Endothelial cell (in vitro differentiated cells): ENCODE measurements around the gene FNDC5. TPM values are rescaled to one million over a fixed set of nuclear protein-coding genes. Genes with fewer than 3 reads are reported as not detected.
"Not testable (repeated sequence)": the region's sequence is repeated elsewhere in the genome, so short reads cannot be mapped to it uniquely, and the experiment has no call there.

Source experiments
- DNase-seq: peaks from one replicate; pipeline ENCODE4 v3.0.0; 2021; ENCODE audit warnings: low spot score
- H3K27ac Mint-ChIP-seq: one replicate; pipeline ENCODE4 v1.8.0; 2021; ENCODE audit warnings: mixed read lengths, inconsistent platforms; ENCODE audit not compliant: unreplicated experiment
- H3K27me3 Mint-ChIP-seq: one replicate; pipeline ENCODE4 v1.8.0; 2021; ENCODE audit warnings: mild to moderate bottlenecking, moderate library complexity, mixed read lengths, inconsistent platforms; ENCODE audit not compliant: unreplicated experiment
- H3K36me3 Mint-ChIP-seq: one replicate; pipeline ENCODE4 v1.8.0; 2021; ENCODE audit warnings: mild to moderate bottlenecking, low read depth, mixed read lengths, inconsistent platforms; ENCODE audit not compliant: unreplicated experiment
- H3K4me1 Mint-ChIP-seq: one replicate; pipeline ENCODE4 v1.8.0; 2021; ENCODE audit warnings: mild to moderate bottlenecking, mixed read lengths, inconsistent platforms; ENCODE audit not compliant: unreplicated experiment
- H3K4me3 Mint-ChIP-seq: one replicate; pipeline ENCODE4 v1.8.0; 2021; ENCODE audit warnings: mild to moderate bottlenecking, mixed read lengths, inconsistent platforms; ENCODE audit not compliant: unreplicated experiment
- H3K9me3 Mint-ChIP-seq: one replicate; pipeline ENCODE4 v1.8.0; 2021; ENCODE audit warnings: mixed read lengths, inconsistent platforms; ENCODE audit not compliant: unreplicated experiment
- total RNA-seq: library from RNA; stranded (reverse); fragmentation: NEBNext Ultra II Directional; extraction: Animal tissue kit (Norgen Biotek cat#: 25700); gene quantifications from one replicate; pipeline ENCODE4 v1.2.1, GENCODE V29; 2021; ENCODE audit not compliant: unreplicated experiment
- TF ChIP-seq, protein P1 (sequence below): fragments of 200-600 bp; sonication (generic); IDR thresholded peaks from one replicate; pipeline ENCODE4 v1.5.0; 2021; ENCODE audit warnings: antibody characterized with exemption; ENCODE audit not compliant: unreplicated experiment

The FNDC5 gene
- total RNA-seq, 1 donor from 2014 or later, result 5.5 TPM

DNA sequence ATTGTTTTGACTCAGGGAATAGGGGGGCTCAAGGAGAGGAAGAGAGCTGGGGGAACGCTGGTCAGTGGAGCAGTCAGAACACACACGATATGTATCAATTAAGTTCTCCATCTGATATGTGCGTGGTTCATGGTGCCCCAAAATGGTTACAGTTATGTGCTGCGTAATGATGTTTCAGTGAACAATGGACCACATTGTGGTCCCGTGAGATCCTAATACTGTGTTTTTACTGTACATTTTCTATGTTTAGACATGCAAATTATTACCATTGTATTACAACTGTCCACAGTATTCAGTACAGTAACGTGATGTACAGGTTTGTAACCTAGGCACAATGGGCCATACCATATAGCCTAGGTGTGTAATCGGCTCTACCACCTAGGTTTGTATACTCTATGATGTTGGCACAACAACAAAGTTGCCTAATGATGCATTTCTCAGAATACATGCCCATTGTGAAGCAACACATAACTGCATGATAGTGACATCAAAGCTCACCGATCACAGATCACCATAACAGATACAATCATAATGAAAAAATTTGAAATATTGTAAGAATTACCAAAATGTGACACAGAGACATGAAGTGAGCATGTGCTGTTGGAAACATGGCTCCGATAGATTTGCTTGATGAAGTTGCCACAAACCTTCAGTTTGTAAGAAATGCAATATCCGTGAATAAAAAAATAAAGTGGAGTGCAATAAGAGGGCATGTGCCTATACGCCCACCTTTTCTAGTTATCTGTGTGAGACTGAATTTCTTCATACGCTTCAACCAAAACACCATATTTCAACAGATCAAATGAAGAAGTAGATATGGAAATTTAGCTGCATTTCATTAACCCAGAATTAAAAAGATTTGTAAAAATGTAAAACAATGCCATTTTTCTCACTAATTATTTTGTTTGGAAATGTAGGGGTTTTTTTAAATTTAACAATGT lies 45.3 kb upstream of the FNDC5 start:
- no peak overlapping the region for H3K4me3 Mint-ChIP-seq
- no peaks in the 10 kb centered on the region for H3K4me1 Mint-ChIP-seq
- H3K27me3 Mint-ChIP-seq, result no peaks in the 10 kb centered on the region
- no peak overlapping the region for H3K27ac Mint-ChIP-seq
- no peaks in the 10 kb centered on the region for H3K9me3 Mint-ChIP-seq
- TF ChIP-seq, protein P1, sequence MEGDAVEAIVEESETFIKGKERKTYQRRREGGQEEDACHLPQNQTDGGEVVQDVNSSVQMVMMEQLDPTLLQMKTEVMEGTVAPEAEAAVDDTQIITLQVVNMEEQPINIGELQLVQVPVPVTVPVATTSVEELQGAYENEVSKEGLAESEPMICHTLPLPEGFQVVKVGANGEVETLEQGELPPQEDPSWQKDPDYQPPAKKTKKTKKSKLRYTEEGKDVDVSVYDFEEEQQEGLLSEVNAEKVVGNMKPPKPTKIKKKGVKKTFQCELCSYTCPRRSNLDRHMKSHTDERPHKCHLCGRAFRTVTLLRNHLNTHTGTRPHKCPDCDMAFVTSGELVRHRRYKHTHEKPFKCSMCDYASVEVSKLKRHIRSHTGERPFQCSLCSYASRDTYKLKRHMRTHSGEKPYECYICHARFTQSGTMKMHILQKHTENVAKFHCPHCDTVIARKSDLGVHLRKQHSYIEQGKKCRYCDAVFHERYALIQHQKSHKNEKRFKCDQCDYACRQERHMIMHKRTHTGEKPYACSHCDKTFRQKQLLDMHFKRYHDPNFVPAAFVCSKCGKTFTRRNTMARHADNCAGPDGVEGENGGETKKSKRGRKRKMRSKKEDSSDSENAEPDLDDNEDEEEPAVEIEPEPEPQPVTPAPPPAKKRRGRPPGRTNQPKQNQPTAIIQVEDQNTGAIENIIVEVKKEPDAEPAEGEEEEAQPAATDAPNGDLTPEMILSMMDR, result no peak
- no peaks in the 10 kb centered on the region for H3K36me3 Mint-ChIP-seq
- DNase-seq, result no peak

GRCh38 chr1:32910319-32910718 lies 39.6 kb upstream of the FNDC5 start:
- no peak overlapping the region for H3K4me3 Mint-ChIP-seq

DNA sequence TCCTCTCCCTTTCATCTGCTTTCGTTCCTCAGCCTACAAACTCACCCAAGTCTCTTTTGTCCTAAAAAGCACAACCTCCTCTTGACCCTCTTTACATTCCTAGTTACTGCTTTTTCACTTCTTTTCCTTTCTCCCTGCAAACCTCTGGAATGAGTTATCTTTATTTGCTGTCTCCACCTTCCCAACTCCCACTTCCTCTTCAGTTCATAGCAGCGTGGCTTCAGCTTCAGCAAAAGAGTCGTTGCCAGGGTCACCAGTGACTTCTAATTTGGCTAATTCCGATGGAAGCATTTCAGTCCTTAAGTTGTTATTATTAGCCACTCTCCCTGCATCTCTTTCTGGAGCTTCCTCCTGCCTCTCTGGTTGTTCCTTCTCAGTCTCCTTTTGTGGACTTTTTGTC lies 36.7 kb upstream of the FNDC5 start:
- Mint-ChIP-seq H3K27ac (no peak overlapping the region), H3K4me3 (no peak overlapping the region), H3K9me3 (no peaks in the 10 kb centered on the region), H3K4me1 (no peaks in the 10 kb centered on the region), H3K36me3 (no peaks in the 10 kb centered on the region), H3K27me3 (peaks cover 1% of the 10 kb centered on the region)
- DNase-seq, result no peak
- TF ChIP-seq, protein P1, result no peak

More at GRCh38 chr1:32910319-32910718, 39.6 kb upstream of the FNDC5 start:
- Mint-ChIP-seq H3K27ac (no peak overlapping the region), H3K4me1 (no peaks in the 10 kb centered on the region), H3K9me3 (no peaks in the 10 kb centered on the region), H3K27me3 (peaks cover 1% of the 10 kb centered on the region), H3K36me3 (no peaks in the 10 kb centered on the region)
- no peak for DNase-seq
- TF ChIP-seq, protein P1, result no peak

DNA sequence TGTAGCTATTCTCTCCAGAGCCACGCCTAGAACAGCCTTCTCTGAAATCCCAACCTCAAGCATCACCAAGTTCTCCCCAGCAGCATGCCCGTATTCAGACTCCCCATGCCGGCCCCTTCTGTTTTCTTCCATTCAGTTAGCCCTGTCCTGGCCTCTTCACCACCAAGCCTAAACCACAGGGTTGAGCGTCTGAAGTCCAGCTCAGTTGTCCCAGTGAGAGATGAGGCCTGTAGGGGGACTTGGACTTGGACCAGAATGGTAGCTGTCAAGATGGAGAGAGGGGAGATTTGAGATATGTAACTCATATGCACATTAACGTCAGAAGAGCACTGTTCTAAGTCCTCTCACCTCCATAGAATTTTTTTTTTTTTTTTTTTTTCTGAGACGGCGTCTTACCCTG lies 35.9 kb upstream of the FNDC5 start:
- no peak for DNase-seq
- TF ChIP-seq, protein P1, result no peak
- Mint-ChIP-seq H3K9me3 (no peaks in the 10 kb centered on the region), H3K4me1 (peaks cover 1% of the 10 kb centered on the region), H3K27me3 (peaks cover 4% of the 10 kb centered on the region), H3K27ac (no peak overlapping the region), H3K4me3 (no peak overlapping the region), H3K36me3 (no peaks in the 10 kb centered on the region)

DNA sequence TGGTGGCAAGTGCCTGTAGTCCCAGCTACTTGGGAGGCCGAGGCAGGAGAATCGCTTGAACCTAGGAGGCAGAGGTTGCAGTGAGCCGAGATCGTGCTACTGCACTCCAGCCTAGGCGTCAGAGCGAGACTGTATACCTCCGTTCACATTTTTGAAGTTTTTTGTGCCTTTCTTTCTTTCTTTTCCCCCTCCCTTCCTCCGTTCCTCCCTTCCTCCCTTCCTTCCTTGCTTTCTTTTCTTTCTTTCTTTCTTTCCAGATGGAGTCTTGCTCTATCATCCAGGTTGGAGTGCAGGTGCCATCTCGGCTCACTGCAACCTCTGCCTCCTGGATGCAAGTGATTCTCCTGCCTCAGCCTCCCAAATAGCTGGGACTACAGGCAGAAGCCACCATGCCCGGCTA lies 34.9 kb upstream of the FNDC5 start:
- not testable (repeated sequence) for H3K4me1 Mint-ChIP-seq, H3K27me3 Mint-ChIP-seq, H3K27ac Mint-ChIP-seq, DNase-seq, H3K9me3 Mint-ChIP-seq, H3K36me3 Mint-ChIP-seq, H3K4me3 Mint-ChIP-seq
